GM18517 (cell line): Measurements from ENCODE around the gene INPP5A.
"Not testable (repeated sequence)": the region's sequence is repeated elsewhere in the genome, so short reads cannot be mapped to it uniquely, and the experiment has no call there.

ENCODE experiments used
- ATAC-seq: cut with Tn5 transposase; IDR thresholded peaks from one replicate; pipeline ENCODE4 v1.9.1; 2021; ENCODE audit warnings: mild to moderate bottlenecking, moderate library complexity; ENCODE audit not compliant: unreplicated experiment

INPP5A gene

GRCh38 chr10:132546567-132547420, 9.2 kb downstream of the INPP5A start:
- ATAC-seq = no peak

GRCh38 chr10:132547421-132547861, 9.9 kb downstream of the INPP5A start:
- no peak for ATAC-seq

- ATAC-seq = no peak
Observed at GRCh38 chr10:132548106-132548823, 10.7 kb downstream of the INPP5A start.

- ATAC-seq = no peak
Observed at GRCh38 chr10:132548869-132549268, 11.3 kb downstream of the INPP5A start.

- no peak for ATAC-seq
Observed at GRCh38 chr10:132549371-132549770, 11.8 kb downstream of the INPP5A start.

- ATAC-seq = no peak
Observed at GRCh38 chr10:132550366-132551092, 12.9 kb downstream of the INPP5A start.

GRCh38 chr10:132551093-132551807, 13.7 kb downstream of the INPP5A start:
- peak; percentile 67 for ATAC-seq

- peak; percentile 23 for ATAC-seq
Observed at GRCh38 chr10:132551808-132552130, 14.2 kb downstream of the INPP5A start.

GRCh38 chr10:132552635-132553034, 15.0 kb downstream of the INPP5A start:
- ATAC-seq = not testable (repeated sequence)

GRCh38 chr10:132553568-132553967, 16.0 kb downstream of the INPP5A start:
- not testable (repeated sequence) for ATAC-seq

- ATAC-seq = no peak
Observed at GRCh38 chr10:132554053-132554990, 16.7 kb downstream of the INPP5A start.

- no peak for ATAC-seq
Observed at GRCh38 chr10:132554991-132555647, 17.5 kb downstream of the INPP5A start.

- no peak for ATAC-seq
Observed at GRCh38 chr10:132555648-132556575, 18.3 kb downstream of the INPP5A start.

- ATAC-seq = no peak
Observed at GRCh38 chr10:132556994-132557441, 19.4 kb downstream of the INPP5A start.

- ATAC-seq = no peak
Observed at GRCh38 chr10:132557696-132558515, 20.3 kb downstream of the INPP5A start.

- no peak for ATAC-seq
Observed at GRCh38 chr10:132558516-132559413, 21.2 kb downstream of the INPP5A start.
